Endothelial cell of umbilical vein (primary cell): ENCODE data around the gene PIMREG. TPM values are rescaled to one million over a fixed set of nuclear protein-coding genes. Genes with fewer than 3 reads are reported as not detected.

Experiments used
- BruUV-seq: library from RNA; stranded (reverse); fragments of 400-500 nt; replicated peaks from 2 replicates; lab custom pipeline; 2021; lab: Mats Ljungman, UMichigan
- CTCF ChIA-PET: fragments of 300-600, 350-600 bp; sonication (Branson Sonifier 250); formaldehyde crosslinking; loops from one replicate; lab custom pipeline; 2021; ENCODE audit warnings: antibody characterized with exemption, inconsistent platforms; lab: Charles Lee
- POLR2A ChIA-PET: fragments of 300-600, 350-600 bp; sonication (Branson Sonifier 250); formaldehyde crosslinking; loops from one replicate; lab custom pipeline; 2021; ENCODE audit warnings: antibody characterized with exemption, inconsistent platforms; lab: Charles Lee
- DNase-seq: peaks from one replicate; pipeline ENCODE4 v3.0.0-alpha.2; 2011; ENCODE audit warnings: low read depth, low spot score
- FAIRE-seq: peaks from 2 replicates; lab custom pipeline; 2011; peaks lifted over from hg19 to GRCh38; lab: Jason Lieb, UNC
- H2AFZ ChIP-seq: 2 replicates; pipeline ENCODE4 v1.6.0; 2012; ENCODE audit warnings: low read depth, low read length, control low read depth, inconsistent platforms
- H3K27ac ChIP-seq: 2 replicates; pipeline ENCODE4 v1.5.1; 2011; ENCODE audit warnings: low read depth, mild to moderate bottlenecking, control low read depth, low read length, moderate library complexity; ENCODE audit not compliant: insufficient read depth
- H3K27me3 ChIP-seq, 2 experiments: 2 replicates each; pipeline versions ENCODE4 v1.6.0 to v1.6.1; 2011; ENCODE audit warnings: low read length in 2 of 2, mixed read lengths in 1 of 2; ENCODE audit not compliant: control insufficient read depth in 2 of 2, insufficient read depth in 2 of 2
- H3K36me3 ChIP-seq, 2 experiments: 2 replicates in 1 of 2; 3 replicates in 1 of 2; pipeline ENCODE4 v1.5.1; 2011; ENCODE audit warnings: low read length in 2 of 2, mild to moderate bottlenecking in 1 of 2, moderate library complexity in 1 of 2; ENCODE audit not compliant: control insufficient read depth in 2 of 2, insufficient read depth in 2 of 2; ENCODE audit errors: extremely low read depth in 1 of 2
- H3K4me1 ChIP-seq: 3 replicates; pipeline ENCODE4 v1.5.1; 2011; ENCODE audit warnings: mild to moderate bottlenecking, low read length; ENCODE audit not compliant: control insufficient read depth, insufficient read depth; ENCODE audit errors: extremely low read depth
- H3K4me2 ChIP-seq: 2 replicates; pipeline ENCODE4 v1.6.1; 2011; ENCODE audit warnings: low read length, control low read depth, mixed read lengths; ENCODE audit not compliant: insufficient read depth
- H3K4me3 ChIP-seq, 3 experiments: fragments of 200-600 bp in 1 of 3; sonication (generic), shearing (Covaris generic) in 1 of 3; replicated peaks in 1 of 3; 2 replicates each; pipeline ENCODE4 v1.5.1; 2011 to 2016; ENCODE audit warnings: control low read depth in 3 of 3, low read length in 3 of 3, mild to moderate bottlenecking in 2 of 3, inconsistent platforms in 1 of 3, low read depth in 1 of 3, moderate library complexity in 1 of 3; ENCODE audit not compliant: insufficient read depth in 1 of 3
- H3K79me2 ChIP-seq: 2 replicates; pipeline ENCODE4 v1.6.0; 2012; ENCODE audit warnings: low read length, inconsistent platforms; ENCODE audit not compliant: control insufficient read depth, insufficient read depth
- H3K9ac ChIP-seq: replicated peaks from 2 replicates; pipeline ENCODE3; 2011; ENCODE audit warnings: low read length, control low read depth; ENCODE audit not compliant: insufficient read depth; ENCODE audit errors: extremely low read depth
- H3K9me1 ChIP-seq: replicated peaks from 3 replicates; pipeline ENCODE4 v1.6.0; 2011; ENCODE audit warnings: mild to moderate bottlenecking, low read length; ENCODE audit not compliant: control insufficient read depth, insufficient read depth; ENCODE audit errors: extremely low read depth
- H3K9me3 ChIP-seq: replicated peaks from 2 replicates; pipeline ENCODE4 v1.5.1; 2012; ENCODE audit warnings: low read length, inconsistent platforms; ENCODE audit not compliant: control insufficient read depth, insufficient read depth
- H4K20me1 ChIP-seq: replicated peaks from 2 replicates; pipeline ENCODE3; 2011; ENCODE audit warnings: mild to moderate bottlenecking, low read length; ENCODE audit not compliant: control insufficient read depth, insufficient read depth; ENCODE audit errors: extremely low read depth
- CTCF ChIP-seq, 2 donors: IDR thresholded peaks; 1 replicate in 1 of 2; 2 replicates in 1 of 2; pipeline ENCODE4 v1.5.1; 2011; ENCODE audit warnings: low read length in 2 of 2, mild to moderate bottlenecking in 2 of 2, moderate library complexity in 2 of 2, control low read depth in 1 of 2, inconsistent platforms in 1 of 2, low read depth in 1 of 2; ENCODE audit not compliant: insufficient read depth in 1 of 2; ENCODE audit errors: extremely low read depth in 1 of 2
- EZH2 ChIP-seq: IDR thresholded peaks from 2 replicates; pipeline ENCODE4 v1.6.1; 2012; ENCODE audit warnings: borderline replicate concordance, low read depth, mild to moderate bottlenecking, moderate library complexity, low read length, inconsistent platforms; ENCODE audit not compliant: severe bottlenecking
- FOS ChIP-seq: IDR thresholded peaks from 2 replicates; pipeline ENCODE4 v1.6.1; 2011; ENCODE audit warnings: mild to moderate bottlenecking, low read length, moderate library complexity, borderline replicate concordance; ENCODE audit not compliant: insufficient read depth
- GATA2 ChIP-seq: IDR thresholded peaks from 2 replicates; pipeline ENCODE4 v1.7.0; 2011; ENCODE audit warnings: low read depth, mild to moderate bottlenecking, moderate library complexity, mixed read lengths, low read length; ENCODE audit not compliant: insufficient read length, insufficient read depth
- JUN ChIP-seq: IDR thresholded peaks from 2 replicates; pipeline ENCODE4 v1.6.1; 2011; ENCODE audit warnings: borderline replicate concordance, low read depth; ENCODE audit not compliant: insufficient read length, insufficient read depth
- MAX ChIP-seq: IDR thresholded peaks from 2 replicates; pipeline ENCODE4 v1.6.1; 2011; ENCODE audit not compliant: insufficient read depth, insufficient read length
- MYC ChIP-seq: IDR thresholded peaks from one replicate; pipeline ENCODE4 v1.6.1; 2011; ENCODE audit warnings: mild to moderate bottlenecking, low read depth, low read length
- POLR2A ChIP-seq: IDR thresholded peaks from 2 replicates; pipeline ENCODE4 v1.6.1; 2012; ENCODE audit warnings: low read depth, mild to moderate bottlenecking, control low read depth, low read length
- POLR2AphosphoS5 ChIP-seq: IDR thresholded peaks from 2 replicates; pipeline ENCODE4 v1.6.1; 2012; ENCODE audit warnings: low read depth, mild to moderate bottlenecking, control low read depth, low read length, moderate library complexity; ENCODE audit not compliant: insufficient read depth
- dilution Hi-C: fragments of 300-500 bp; cut with MboI; formaldehyde crosslinking; loops from one replicate; pipeline ENCODE4 v1.15.0; 2019; ENCODE audit warnings: low sequenced_read_pairs; ENCODE audit not compliant: extremely low pct_ligation_motif_present
- intact Hi-C: fragments of 100-400 bp; cut with micrococcal nuclease; formaldehyde crosslinking; loops from one replicate; pipeline ENCODE4 v1.10.0; 2022
- polyA plus RNA-seq, 4 experiments: library from polyadenylated mRNA; depleted of rRNA in 3 of 4; stranded (reverse) in 3 of 4; unstranded in 1 of 4; fragments of >200 nt; gene quantifications; 2 replicates each; pipeline versions ENCODE4 v1.2.1 to v1.2.3, GENCODE V29; 2011 to 2012; ENCODE audit warnings: missing spikeins in 1 of 4
- total RNA-seq: library from RNA; stranded (reverse); gene quantifications from 2 replicates; pipeline ENCODE4 v1.2.3, GENCODE V29; 2021

The PIMREG gene
- total and polyA plus RNA-seq, 2 donors (not counting 3 experiments of a cell fraction or from before 2014, with no cell fraction given): 26.3 to 37.7 TPM

GRCh38 chr17:6480303-6480675 is 36.0 kb downstream of the PIMREG start:
- dilution Hi-C loops: no loop called here
- POLR2A ChIA-PET: no interaction called here

More at GRCh38 chr17:6480303-6480675, 36.0 kb downstream of the PIMREG start:
- no peak overlapping the region for H3K9ac ChIP-seq
- no peak overlapping the region for H3K4me2 ChIP-seq
- CTCF ChIA-PET: interaction anchor here (1.8 kb wide), 1 partner anchor 15 kb away, joined by 4 read pairs; no protein-coding TSS in a partner anchor
- H3K9me1 ChIP-seq: no peaks in the 10 kb centered on the region
- H3K27me3 ChIP-seq: no peaks in the 10 kb centered on the region
- intact Hi-C loops: no loop called here
- H3K79me2 ChIP-seq: no peaks in the 10 kb centered on the region
- H3K9me3 ChIP-seq: no peaks in the 10 kb centered on the region
- DNase-seq (no peak), FAIRE-seq (no peak)
- H3K36me3 ChIP-seq: no peaks in the 10 kb centered on the region
- H2AFZ ChIP-seq: no peak overlapping the region
- no TSS peak for BruUV-seq
- no peak overlapping the region for H3K27ac ChIP-seq
- TF ChIP-seq MYC: no peak
- TF ChIP-seq POLR2A: no peak
- TF ChIP-seq FOS: no peak
- TF ChIP-seq GATA2: no peak
- TF ChIP-seq JUN: no peak
- no peak for TF ChIP-seq CTCF (IDR thresholded peaks at IDR 0.05; ENCODE audit: extremely low read depth in 1 of 2, insufficient read depth in 1 of 2, low read depth in 1 of 2, low read length in 2 of 2)
- TF ChIP-seq POLR2AphosphoS5: no peak
- TF ChIP-seq MAX: no peak
- no peak for TF ChIP-seq EZH2
- H3K4me3 ChIP-seq: no peak overlapping the region
- H3K4me1 ChIP-seq: peaks cover 9% of the 10 kb centered on the region
- H4K20me1 ChIP-seq: no peaks in the 10 kb centered on the region
